ENCODE data around the gene KANTR.
A peak's percentile ranks its signal among the peaks of the same experiment; 100 is the strongest.

KANTR gene

DNA sequence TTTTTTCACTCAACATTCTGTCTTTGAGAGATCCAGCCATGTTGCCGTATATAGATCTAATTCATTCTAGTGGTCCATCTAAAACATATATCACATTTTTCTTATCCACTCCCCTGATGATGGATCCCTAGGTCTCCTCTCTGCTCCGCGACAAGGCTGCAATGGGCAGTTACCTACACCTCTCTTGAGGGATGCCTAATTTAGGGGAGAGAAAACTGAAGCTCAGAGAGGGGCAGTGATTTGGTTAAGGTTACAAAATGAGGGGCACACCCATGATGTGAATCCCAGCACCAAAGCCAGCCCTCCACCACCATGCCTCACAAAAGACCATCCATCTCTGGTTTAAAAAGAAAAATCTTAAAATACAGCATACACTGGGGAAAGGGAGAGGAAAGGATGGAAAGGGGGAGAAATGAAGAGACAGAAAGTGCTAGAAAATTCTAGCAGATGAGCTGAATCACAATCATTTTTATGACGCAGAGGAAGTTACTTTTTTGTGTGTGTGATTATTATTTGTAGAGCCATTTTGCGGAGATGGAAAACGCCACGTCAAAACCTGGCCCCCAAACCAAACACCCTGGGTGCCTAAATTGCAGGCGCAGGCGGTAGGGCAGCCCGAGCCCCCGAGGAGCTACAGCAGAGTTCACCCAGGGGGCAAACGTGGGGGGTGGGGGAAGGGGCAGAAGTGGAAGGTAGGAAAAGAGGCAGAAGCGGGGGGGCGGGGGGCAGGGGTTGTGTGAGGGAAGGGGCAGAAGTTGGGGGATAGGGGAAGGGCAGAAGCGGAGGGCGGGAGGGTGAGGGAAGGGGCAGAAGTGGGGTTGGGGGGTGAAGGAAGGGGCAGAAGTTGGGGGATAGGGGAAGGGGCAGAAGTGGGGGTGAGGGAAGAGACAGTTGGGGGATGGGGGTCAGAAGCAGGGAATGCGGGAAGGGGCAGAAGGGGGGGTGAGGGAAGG is 13.0 kb upstream of the KANTR start:
- DNase-seq (ENCODE audit: low read depth in 2 of 2, low spot score in 1 of 2), result no peak

DNA sequence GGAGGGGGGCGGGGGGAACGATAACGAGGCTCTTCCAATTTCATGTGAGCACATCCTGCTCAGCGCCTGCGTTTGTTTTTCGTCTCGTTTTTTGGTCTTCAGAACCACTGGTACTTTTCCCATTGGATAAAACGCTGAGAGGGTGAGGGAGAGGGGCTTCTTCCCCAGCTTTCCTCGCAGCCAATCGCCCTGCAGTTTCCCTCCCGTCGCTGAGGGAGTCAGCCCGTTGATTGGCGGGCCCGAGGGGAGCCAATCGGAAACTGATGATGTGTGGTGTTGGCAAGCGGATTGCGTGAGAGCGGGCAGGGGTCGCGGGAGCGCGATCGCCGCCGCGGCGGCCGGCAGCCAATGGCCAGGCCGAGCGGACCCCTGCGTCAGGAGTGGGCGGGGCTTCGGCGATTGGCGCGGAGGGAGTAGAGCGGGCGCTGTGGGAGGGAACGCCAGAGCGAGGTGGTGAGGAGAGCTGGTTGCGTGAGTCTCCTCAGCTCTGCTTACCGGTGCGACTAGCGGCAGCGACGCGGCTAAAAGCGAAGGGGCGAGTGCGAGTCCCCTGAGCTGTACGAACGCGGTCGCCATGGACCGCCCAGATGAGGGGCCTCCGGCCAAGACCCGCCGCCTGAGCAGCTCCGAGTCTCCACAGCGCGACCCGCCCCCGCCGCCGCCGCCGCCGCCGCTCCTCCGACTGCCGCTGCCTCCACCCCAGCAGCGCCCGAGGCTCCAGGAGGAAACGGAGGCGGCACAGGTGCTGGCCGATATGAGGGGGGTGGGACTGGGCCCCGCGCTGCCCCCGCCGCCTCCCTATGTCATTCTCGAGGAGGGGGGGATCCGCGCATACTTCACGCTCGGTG is 11.8 kb upstream of the KANTR start, which contains the start of gene TSPYL2:
TSPYL2 (plus strand) TSS at position 443 of the 848 bp plus-strand sequence; CDS start at position 575, 132 bp downstream.
- DNase-seq (ENCODE audit: low read depth in 2 of 2, low spot score in 1 of 2), result peak; percentile 78 to 84

DNA sequence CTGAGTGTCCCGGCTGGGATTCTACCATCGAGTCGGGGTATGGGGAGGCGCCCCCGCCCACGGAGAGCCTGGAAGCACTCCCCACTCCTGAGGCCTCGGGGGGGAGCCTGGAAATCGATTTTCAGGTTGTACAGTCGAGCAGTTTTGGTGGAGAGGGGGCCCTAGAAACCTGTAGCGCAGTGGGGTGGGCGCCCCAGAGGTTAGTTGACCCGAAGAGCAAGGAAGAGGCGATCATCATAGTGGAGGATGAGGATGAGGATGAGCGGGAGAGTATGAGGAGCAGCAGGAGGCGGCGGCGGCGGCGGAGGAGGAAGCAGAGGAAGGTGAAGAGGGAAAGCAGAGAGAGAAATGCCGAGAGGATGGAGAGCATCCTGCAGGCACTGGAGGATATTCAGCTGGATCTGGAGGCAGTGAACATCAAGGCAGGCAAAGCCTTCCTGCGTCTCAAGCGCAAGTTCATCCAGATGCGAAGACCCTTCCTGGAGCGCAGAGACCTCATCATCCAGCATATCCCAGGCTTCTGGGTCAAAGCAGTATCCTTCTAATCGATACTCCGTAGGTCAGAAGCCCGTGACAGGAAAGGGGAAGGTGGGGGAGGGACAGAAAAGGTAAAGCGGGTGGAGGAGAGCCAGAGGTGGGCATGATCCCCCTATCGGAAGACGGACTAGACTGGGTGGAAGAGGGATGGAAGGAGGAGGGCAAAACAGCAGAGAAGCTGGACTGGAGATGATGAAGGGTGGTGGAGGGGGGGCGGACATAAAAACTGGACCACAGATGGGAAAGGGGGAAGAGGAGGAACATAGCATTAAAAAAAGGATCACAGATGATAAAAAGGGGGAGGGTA is 10.9 kb upstream of the KANTR start:
- no peak for DNase-seq (ENCODE audit: low read depth in 2 of 2, low spot score in 1 of 2)

DNA sequence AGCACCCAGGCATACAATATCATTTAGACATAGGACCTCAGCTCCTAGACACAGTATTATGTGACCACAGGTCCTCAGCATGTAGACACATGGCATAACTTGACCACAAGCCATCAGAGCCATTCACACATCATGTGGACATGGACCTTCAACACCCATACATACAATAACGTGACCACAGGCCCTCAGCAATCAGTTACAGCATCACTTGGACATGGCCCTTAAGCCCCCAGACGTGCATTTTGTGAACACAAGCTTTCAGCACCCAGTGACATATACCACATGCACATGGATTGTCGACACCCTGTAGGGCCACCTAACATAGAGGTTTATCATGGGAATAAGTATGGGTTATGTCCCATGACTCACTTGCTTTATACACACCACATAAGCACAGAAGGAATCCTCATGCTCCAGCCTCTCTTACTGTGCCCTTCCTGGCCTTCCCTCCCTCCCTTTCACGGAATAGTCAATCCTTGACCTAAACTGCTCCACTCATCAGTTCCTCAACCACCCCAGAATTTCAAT is 9.8 kb upstream of the KANTR start:
- DNase-seq (ENCODE audit: low read depth in 2 of 2, low spot score in 1 of 2), result no peak

DNA sequence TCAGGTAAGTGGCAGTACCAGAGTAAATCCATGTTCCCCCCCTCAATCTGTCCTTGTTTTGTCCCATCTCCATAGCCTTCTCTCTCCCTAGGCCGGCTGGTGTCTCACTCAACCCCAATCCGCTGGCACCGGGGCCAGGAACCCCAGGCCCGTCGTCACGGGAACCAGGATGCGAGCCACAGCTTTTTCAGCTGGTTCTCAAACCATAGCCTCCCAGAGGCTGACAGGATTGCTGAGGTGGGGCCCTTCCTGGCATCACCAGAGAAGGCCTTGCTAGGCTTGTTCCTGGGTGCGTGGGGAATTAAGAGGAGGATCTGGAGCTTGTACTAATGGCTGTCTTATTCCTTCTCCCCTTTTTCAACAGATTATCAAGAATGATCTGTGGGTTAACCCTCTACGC is 9.1 kb upstream of the KANTR start:
- DNase-seq (ENCODE audit: low read depth in 2 of 2, low spot score in 1 of 2), result no peak

DNA sequence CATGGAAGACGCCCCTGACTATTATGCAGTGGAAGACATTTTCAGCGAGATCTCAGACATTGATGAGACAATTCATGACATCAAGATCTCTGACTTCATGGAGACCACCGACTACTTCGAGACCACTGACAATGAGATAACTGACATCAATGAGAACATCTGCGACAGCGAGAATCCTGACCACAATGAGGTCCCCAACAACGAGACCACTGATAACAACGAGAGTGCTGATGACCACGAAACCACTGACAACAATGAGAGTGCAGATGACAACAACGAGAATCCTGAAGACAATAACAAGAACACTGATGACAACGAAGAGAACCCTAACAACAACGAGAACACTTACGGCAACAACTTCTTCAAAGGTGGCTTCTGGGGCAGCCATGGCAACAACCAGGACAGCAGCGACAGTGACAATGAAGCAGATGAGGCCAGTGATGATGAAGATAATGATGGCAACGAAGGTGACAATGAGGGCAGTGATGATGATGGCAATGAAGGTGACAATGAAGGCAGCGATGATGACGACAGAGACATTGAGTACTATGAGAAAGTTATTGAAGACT is 8.2 kb upstream of the KANTR start:
- no peak for DNase-seq (ENCODE audit: low read depth in 2 of 2, low spot score in 1 of 2)

DNA sequence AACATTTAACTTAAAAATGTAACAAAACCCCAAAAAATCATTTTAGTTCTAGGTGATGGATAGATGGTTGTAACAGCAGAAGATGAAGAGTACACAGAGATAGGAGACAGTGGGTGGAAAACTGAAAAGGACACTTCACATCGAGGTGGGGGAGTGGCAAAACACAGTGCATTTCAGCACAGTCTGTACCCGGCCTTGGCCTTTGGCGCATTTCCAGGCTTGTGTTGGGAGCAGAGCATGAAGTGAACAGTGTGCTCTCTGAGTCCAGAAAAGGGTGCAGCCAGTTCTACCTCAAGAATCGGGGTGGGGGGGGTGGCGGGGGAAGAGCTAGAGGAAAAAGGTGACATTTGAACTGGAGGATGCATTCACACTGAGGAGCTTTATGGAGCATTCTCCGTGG is 7.5 kb upstream of the KANTR start:
- DNase-seq (ENCODE audit: low read depth in 2 of 2, low spot score in 1 of 2), result no peak

DNA sequence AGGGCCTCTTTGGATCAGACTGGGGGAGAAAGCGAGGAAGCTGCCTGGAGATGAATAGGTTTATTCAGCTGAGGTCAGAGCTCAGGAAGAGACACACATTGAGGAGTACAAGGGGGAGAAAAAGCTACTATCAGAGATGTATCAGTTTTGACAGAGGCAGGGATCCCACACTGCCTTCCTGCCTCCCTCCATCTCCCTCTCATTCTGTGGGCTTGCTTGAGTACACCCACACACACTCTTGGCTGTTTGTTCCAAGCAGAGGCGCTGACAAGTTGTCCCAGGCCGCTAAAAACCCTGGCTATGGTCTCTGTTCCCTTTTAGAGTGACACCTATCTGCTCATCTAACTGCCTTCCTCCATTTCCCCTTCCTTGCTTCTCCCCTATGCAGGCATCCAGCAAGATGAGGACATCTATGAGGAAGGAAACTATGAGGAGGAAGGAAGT is 6.5 kb upstream of the KANTR start:
- no peak for DNase-seq (ENCODE audit: low read depth in 2 of 2, low spot score in 1 of 2)

DNA sequence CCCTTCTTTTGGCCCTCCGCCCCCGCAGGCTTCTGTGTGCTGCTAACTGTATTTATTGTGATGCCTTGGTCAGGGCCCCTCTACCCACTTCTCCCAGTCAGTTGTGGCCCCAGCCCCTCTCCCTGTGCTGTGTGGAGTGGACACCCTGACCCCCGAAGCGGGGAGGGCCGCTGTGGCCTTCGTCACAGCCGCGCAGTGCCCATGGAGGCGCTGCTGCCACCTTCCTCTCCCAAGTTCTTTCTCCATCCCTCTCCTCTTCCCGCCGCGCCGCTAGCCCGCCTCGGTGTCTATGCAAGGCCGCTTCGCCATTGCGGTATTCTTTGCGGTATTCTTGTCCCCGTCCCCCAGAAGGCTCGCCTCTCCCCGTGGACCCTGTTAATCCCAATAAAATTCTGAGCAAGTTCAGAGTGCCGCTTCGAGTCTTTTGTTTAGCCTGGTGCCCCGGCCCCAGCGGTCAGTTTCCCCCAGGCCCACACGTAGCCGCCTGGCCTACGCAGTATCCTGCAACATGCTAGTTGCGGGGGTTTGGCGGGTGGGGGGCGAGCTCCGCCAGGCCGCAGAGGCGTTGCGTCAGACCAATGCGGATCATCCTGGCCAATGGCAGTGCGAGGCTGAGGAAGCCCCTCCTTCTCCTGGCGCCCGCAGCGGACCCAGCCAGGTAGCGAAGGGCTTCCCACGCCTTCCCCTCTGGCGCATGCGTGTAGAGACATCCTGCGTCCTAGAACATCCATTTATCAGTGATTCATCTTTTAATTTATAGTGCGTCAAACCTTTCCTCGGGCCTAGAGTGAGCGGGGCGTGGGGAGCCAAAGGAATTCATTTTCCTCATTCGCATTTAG is 5.6 kb upstream of the KANTR start:
- DNase-seq (ENCODE audit: low read depth in 2 of 2, low spot score in 1 of 2), result peak in 1 of 2 donors; percentile 57

DNA sequence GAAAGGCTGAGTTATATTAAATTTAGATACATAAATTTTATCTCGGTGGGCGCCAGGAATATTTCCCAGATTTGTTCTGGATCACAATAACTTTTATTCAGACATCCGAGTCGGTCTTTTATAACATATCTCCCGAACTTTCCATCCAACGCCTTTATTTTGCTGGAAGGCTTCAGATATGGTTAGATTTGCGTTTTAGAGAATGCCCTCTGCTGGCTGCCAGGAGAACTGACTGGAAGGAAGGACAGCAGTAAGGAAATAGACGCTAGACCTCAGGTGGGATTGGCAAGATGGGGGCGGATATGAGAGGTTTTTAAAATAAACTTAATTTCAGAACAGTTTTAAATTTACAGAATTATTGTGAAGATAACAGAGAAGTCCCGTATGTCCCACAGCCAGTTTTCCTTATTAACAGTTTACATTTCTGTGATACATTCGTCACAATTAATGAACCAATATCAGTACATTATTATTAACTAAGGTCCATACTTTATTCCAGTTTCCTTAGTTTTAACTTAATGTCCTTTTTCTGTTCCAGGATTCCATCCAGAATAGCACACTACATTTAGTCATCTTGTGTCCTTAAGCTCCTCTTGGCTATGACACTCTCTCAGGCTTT is 4.6 kb upstream of the KANTR start:
- DNase-seq (ENCODE audit: low read depth in 2 of 2, low spot score in 1 of 2), result no peak

DNA sequence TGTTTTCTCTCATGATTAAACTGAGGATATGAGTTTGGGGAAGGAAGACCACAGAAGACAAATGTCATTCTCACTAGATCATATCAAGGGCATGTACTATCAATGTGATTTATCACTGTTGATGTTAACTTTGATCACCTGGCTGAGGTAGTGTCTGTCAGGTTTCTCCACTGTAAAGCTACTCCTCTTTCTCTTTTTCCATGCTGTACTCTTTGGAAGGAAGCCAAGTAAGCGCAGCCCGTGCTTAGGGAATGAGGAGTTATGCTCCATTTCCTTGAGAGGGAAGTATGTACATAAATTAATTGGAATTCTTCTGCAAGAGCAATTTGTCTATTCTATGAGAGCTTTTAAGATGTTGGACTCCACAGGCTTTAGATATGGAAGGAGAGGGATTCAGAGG is 4.0 kb upstream of the KANTR start:
- DNase-seq (ENCODE audit: low read depth in 2 of 2, low spot score in 1 of 2), result no peak

DNA sequence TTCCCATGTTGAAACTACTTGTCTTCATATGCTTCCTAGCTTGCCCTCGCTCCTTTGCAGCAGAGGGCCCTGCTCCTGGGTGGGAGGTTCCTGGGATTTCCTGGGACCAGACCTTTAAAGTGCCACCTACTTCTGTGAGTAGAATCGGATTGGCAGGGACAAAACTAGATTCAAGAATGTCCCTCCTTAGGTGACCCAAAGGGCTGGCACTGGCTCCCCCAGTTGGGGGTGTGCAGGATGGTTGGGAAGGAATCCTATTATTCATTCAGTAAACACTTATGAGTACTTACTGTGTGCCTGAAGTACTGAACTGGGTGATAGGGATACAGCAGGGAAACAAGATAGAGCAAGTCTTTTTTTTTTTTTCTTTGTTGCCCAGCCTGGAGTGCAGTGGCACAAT is 2.6 kb upstream of the KANTR start:
- no peak for DNase-seq (ENCODE audit: low read depth in 2 of 2, low spot score in 1 of 2)

DNA sequence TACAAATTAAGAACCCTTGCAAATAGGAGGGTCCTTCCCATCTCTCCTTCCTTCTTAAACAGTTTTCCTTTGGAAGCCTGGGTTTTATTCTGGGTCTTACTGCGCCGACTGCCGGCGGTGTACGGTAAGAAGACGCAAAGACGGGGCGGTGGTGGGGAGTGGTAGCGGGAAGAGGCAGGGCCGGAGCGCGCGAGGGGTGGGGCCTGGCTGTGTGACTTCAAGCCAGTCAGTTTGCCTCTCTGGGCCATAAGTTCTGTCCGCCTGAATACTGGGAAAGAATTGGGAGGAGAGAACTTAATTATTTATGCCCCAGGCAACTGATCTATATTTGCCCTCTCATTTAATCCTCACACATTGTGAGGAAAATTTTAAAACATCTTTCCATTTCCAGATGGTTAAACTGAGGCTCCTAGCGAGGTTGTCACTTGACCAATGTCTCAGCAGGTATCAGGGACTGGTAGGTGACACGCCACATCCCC is 726 bp upstream of the KANTR start:
- no peak for DNase-seq (ENCODE audit: low read depth in 2 of 2, low spot score in 1 of 2)

DNA sequence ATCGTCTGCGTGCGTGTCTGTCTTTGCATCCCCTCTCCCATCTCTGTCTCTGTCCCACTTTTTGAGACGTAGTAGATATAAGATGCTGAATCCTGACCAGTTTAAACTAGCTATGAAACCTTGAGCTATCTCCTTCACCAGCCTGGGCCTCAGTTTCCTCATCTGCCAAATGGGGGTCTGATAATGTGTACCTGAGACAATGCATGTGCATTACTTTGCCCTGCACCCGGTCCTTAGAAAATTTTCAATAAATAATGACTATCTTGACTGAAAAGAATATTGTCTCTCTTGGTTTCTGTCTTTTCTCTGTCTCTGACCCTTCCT is 602 bp downstream of the KANTR start:
- DNase-seq (ENCODE audit: low read depth in 2 of 2, low spot score in 1 of 2), result no peak

DNA sequence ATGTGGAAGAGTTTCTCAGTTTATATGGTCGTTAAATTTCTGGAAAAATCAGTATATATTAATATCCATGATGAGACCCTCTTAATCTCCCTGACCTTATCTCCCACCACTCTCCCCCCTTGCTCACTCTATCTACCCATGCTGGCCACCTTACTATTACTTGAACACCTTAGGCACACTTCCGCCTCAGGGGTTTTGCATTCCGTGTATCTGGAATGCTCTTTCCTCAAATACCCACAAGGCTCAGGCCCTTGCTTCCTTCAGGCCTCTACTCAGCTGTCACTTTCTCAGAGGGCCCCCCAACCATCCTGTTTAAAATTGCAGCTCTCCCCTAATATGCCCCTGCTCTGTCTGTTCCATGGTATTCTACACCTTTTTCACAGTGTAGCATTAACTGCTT is 1.9 kb downstream of the KANTR start:
- DNase-seq (ENCODE audit: low read depth in 2 of 2, low spot score in 1 of 2), result no peak

DNA sequence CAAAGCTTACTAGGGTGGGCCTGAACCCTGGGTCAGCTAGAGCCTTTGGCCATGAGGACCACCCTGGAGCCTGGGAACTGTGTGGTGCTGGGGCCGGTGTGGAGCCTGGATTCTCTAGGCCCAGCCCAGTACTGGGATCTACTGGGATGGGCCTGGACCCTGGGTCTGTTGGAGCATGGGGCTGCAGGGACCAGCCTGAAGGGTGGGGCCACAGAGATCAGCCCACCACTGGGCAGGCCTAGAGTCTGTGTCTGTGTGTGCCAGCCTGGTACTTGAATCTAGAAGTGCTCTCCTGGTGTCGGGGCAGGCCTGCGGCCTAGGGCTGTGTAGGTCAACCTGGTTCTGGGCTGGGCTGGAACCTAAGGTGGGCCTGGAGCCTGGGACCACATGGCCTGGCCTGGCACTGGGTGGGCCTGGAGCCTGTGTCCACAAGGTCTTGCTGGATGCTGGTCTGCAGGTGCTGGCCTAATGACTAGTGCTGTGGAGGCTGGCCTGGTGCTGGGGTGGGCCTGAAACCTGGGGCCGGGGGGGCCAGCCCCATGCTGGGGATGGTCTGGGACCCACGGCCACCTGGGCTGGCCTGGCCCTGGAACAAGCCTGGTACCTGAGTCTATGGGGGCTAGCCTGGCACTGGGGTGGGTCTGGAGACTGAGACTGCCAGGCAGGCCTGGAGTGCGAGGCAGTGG is 21.1 kb downstream of the KANTR start:
- DNase-seq (ENCODE audit: low read depth in 2 of 2, low spot score in 1 of 2), result no peak

DNA sequence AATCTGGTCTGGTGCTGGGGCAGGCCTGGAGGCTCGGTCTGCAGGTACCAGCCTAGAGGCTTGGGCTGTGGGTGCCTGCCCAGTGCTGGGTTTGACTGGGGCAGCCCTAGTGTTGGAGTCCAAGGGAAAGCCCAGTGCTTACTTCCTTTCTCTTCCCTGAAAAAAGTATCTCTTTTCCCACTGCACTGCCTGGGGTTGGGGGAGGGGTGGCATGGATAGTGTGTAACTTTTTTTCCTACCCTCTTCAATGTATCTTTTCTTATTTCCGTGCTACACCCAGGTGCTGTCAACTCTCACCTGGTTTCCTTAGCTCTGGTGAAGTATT is 21.6 kb downstream of the KANTR start:
- no peak for DNase-seq (ENCODE audit: low read depth in 2 of 2, low spot score in 1 of 2)

DNA sequence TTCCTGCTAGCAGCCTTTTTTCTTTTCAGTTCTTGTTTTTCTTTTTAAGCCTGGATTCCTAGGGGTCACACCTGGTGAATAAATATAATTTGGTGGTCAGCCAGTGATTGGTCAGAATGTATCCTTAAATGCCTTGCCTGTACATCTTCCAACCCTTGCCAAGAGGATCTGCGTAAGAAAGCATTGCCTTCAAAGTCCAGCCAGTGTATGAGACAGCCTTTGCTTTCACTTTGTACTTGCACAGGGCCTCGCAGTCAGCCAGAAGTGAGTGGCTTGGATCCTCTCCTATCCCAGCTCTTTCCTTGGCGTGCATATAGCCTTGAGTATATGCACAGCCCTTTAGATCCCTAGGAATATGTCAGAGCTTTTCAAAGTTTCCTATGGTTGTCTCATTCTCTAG is 22.2 kb downstream of the KANTR start:
- DNase-seq (ENCODE audit: low read depth in 2 of 2, low spot score in 1 of 2), result no peak

DNA sequence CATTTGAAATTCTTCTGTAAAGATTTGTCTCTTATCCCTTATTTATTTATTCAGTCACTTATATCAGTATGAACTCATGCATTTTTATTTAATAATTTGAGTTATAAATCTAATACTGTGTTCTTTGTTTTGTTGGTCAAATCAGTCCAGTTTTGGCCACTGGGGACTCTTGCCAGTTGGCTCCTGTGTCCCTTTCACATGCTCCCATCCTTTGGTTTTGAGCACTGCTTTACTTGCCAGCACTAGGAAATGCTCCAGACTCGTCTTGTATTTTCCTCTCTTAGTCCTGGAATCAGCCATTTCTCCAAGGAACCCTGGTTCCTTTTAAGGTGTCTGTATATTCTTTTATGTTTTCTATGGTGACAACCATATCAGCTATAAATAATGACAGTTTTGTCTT is 28.1 kb downstream of the KANTR start:
- no peak for DNase-seq (ENCODE audit: low read depth in 2 of 2, low spot score in 1 of 2)

Measured in stimulated activated CD8-positive, alpha-beta memory T cell treated with anti-CD3 and anti-CD28 coated beads, Interleukin-4, amount 100 ng/mL, for 1 hour (primary cell).